ENCODE measurements around the gene LRRC14B.

- TF ChIP-seq POLR2AphosphoS5 (IDR thresholded peaks at IDR 0.05; ENCODE audit: insufficient read depth in 1 of 2, low read depth in 1 of 2) (no peak), POLR2A (IDR thresholded peaks at IDR 0.05) (no peak), CTCF (IDR thresholded peaks at IDR 0.05) (no peak)
Observed at GRCh38 chr5:156411-157072, 34.8 kb upstream of the LRRC14B start.

Measured in vagina (tissue), 2 donors.